Measurements from ENCODE around the gene NCOR2.

DNA sequence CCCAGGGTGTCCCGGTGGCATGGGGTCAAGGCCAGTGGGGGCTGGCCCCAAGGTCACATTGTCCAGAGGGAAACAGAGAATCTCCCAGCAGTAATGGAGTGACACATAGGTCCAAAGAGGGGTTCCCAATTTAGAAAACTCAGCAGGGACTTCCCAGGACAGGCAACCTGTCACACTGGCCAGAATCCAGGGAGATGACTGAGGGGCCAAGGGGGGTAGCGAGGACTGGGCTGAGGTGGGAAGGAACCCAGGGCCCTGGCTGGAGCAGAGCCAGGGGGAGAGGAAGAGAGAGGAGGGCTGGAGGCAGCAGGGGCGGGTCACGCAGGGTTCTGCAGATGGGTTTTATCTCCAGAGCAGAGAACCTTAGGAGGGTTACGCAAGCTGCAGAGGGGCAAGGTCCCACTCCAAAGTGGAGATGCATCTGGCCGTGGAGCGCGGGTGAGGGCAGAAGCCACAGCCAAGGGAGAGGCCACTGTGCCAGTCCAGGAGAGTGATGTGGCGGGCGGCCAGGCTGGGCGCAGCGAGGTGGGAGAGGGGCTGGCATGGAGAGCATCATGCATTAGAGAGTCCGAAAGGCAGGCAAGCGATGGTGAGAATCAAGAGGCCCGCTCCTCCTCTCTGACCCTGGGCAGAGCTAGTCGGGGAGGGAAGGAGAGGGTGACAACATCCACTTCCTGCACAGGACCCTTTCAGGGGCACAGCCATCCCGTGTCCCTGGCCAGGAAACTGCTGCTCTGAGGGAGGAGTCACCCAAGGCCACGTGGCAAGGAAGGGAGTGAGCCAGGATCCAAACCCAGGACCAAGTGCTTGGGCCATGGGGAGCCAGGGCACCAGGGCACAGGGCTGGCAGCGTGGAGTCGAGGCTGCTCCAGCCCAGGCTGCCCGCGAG, 29.0 kb downstream of the NCOR2 start:
- TF ChIP-seq, protein P1, sequence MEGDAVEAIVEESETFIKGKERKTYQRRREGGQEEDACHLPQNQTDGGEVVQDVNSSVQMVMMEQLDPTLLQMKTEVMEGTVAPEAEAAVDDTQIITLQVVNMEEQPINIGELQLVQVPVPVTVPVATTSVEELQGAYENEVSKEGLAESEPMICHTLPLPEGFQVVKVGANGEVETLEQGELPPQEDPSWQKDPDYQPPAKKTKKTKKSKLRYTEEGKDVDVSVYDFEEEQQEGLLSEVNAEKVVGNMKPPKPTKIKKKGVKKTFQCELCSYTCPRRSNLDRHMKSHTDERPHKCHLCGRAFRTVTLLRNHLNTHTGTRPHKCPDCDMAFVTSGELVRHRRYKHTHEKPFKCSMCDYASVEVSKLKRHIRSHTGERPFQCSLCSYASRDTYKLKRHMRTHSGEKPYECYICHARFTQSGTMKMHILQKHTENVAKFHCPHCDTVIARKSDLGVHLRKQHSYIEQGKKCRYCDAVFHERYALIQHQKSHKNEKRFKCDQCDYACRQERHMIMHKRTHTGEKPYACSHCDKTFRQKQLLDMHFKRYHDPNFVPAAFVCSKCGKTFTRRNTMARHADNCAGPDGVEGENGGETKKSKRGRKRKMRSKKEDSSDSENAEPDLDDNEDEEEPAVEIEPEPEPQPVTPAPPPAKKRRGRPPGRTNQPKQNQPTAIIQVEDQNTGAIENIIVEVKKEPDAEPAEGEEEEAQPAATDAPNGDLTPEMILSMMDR (IDR thresholded peaks at IDR 0.05): no peak
- TF ChIP-seq POLR2A (IDR thresholded peaks at IDR 0.05): no peak
